Large intestine (tissue), 3 donors: ENCODE data around the gene CDSN. TPM values are rescaled to one million over a fixed set of nuclear protein-coding genes. Genes with fewer than 3 reads are reported as not detected.

Experiments
- DNase-seq, 2 donors: peaks; one replicate each; pipeline versions ENCODE4 v3.0.0 to v3.0.0-alpha.2; 2013
- H3K27ac ChIP-seq: one replicate; pipeline ENCODE4 v1.5.1; 2013; ENCODE audit warnings: low read length
- H3K27me3 ChIP-seq: 2 replicates; pipeline ENCODE4 v1.6.1; 2013; ENCODE audit warnings: low read length; ENCODE audit not compliant: control insufficient read depth, insufficient read depth
- H3K36me3 ChIP-seq: 2 replicates; pipeline ENCODE4 v1.6.1; 2013; ENCODE audit warnings: low read length; ENCODE audit not compliant: control insufficient read depth, insufficient read depth
- H3K4me1 ChIP-seq: one replicate; pipeline ENCODE4 v1.6.1; 2013; ENCODE audit warnings: low read length; ENCODE audit not compliant: control insufficient read depth, insufficient read depth
- H3K4me3 ChIP-seq: one replicate; pipeline ENCODE4 v1.5.1; 2013; ENCODE audit warnings: low read length
- H3K9me3 ChIP-seq: one replicate; pipeline ENCODE4 v1.6.1; 2013; ENCODE audit warnings: mild to moderate bottlenecking, low read depth, low read length, moderate library complexity; ENCODE audit not compliant: control insufficient read depth
- WGBS: methylation state at CpG from one replicate; pipeline ENCODE4 v1.1.5; 2013; ENCODE audit warnings: low lambda C conversion rate; ENCODE audit not compliant: insufficient coverage; 5-methylcytosine and 5-hydroxymethylcytosine counted together
- polyA plus RNA-seq: library from polyadenylated mRNA; unstranded; fragments of 120-200 nt; gene quantifications from one replicate; pipeline ENCODE4 v1.2.1, GENCODE V29; 2013

The CDSN gene
- polyA plus RNA-seq, 1 donor, result not detected

- 100% methylated on average over 1 of the region's 9 CpGs for WGBS
- no peaks in the 10 kb centered on the region for H3K4me1 ChIP-seq
- no peaks in the 10 kb centered on the region for H3K9me3 ChIP-seq
- H3K4me3 ChIP-seq, result no peak overlapping the region
- no peak for DNase-seq
- H3K36me3 ChIP-seq, result no peaks in the 10 kb centered on the region
- H3K27me3 ChIP-seq, result peaks cover 44% of the 10 kb centered on the region
- no peak overlapping the region for H3K27ac ChIP-seq
Observed at GRCh38 chr6:31114970-31115849, 5.0 kb downstream of the CDSN start.

DNA sequence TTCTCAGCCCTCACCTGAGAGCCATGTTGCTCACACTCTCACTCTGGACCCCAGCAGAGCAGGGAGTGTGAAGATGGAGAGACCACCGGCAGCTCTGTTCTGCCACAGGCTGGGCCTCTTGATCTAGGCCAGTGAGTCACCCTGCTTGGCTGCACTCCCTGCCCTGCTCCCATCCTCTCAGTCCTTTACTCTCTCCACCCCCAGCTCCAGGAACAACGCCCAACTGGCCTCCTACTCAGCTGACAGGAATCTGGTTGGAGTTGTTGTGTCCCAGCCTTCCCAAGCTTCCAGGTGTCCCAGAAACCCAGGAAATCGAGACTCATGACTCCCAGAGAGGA is 5.7 kb downstream of the CDSN start, which contains the start of gene PSORS1C1:
TSS of gene PSORS1C1 (plus strand) at position 260 of the 338 bp plus-strand sequence. CDS start 14,833 bp downstream, outside the sequence.
- Histone ChIP-seq H3K4me3 (no peak within 1 kb of the TSS), H3K27me3 (peaks cover 51% of the 10 kb centered on the region), H3K36me3 (no peaks in the 10 kb centered on the region), H3K9me3 (no peaks in the 10 kb centered on the region), H3K4me1 (no peaks in the 10 kb centered on the region), H3K27ac (no peak within 1 kb of the TSS)
- peak; percentile 31 to 55 for DNase-seq
- WGBS, result 33% methylated on average over 1 of the region's 3 CpGs

- no peaks in the 10 kb centered on the region for H3K9me3 ChIP-seq
- H3K27ac ChIP-seq, result no peak overlapping the region
- peaks cover 52% of the 10 kb centered on the region for H3K27me3 ChIP-seq
- no CpG with 5 or more reads among the region's 7 CpGs for WGBS
- H3K4me1 ChIP-seq, result no peaks in the 10 kb centered on the region
- H3K4me3 ChIP-seq, result no peak overlapping the region
- no peak for DNase-seq
- no peaks in the 10 kb centered on the region for H3K36me3 ChIP-seq
Observed at GRCh38 chr6:31113861-31114540, 6.2 kb downstream of the CDSN start.

GRCh38 chr6:31112478-31112877 is 7.8 kb downstream of the CDSN start, which contains the start of gene C6orf15:
C6orf15 (minus strand) TSS chr6:31112575; CDS start chr6:31112555, 20 bp downstream.
- no peak for DNase-seq
- peaks cover 47% of the 10 kb centered on the region for H3K27me3 ChIP-seq
- H3K36me3 ChIP-seq, result no peaks in the 10 kb centered on the region
- no peak within 1 kb of the TSS for H3K4me3 ChIP-seq
- H3K4me1 ChIP-seq, result no peaks in the 10 kb centered on the region
- H3K27ac ChIP-seq, result no peak within 1 kb of the TSS
- no peaks in the 10 kb centered on the region for H3K9me3 ChIP-seq
- no CpG with 5 or more reads among the region's 5 CpGs for WGBS

DNA sequence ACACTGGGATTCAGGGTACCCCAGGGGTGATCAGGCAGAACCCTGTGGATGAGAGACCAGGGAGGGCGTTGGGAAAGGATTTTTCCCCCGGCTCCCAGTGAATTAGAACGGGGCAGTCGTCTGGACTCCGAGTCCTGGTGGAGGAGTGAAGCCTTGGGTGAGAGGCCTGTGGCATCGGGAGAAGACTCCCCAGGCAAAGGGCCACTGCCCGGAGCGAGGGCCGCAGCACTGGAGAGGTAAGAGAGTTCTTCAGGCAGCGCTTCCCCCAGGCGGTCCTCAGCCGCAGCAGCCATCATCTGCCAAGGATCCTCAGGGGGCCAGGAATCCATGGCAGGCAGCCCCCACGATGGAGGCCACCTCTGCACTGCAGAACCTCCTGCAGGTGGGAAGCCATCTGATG is 8.5 kb downstream of the CDSN start:
- Histone ChIP-seq H3K4me3 (no peak overlapping the region), H3K27me3 (peaks cover 39% of the 10 kb centered on the region), H3K27ac (no peak overlapping the region), H3K36me3 (no peaks in the 10 kb centered on the region), H3K9me3 (no peaks in the 10 kb centered on the region), H3K4me1 (no peaks in the 10 kb centered on the region)
- DNase-seq, result no peak
- no CpG with 5 or more reads among the region's 13 CpGs for WGBS

DNA sequence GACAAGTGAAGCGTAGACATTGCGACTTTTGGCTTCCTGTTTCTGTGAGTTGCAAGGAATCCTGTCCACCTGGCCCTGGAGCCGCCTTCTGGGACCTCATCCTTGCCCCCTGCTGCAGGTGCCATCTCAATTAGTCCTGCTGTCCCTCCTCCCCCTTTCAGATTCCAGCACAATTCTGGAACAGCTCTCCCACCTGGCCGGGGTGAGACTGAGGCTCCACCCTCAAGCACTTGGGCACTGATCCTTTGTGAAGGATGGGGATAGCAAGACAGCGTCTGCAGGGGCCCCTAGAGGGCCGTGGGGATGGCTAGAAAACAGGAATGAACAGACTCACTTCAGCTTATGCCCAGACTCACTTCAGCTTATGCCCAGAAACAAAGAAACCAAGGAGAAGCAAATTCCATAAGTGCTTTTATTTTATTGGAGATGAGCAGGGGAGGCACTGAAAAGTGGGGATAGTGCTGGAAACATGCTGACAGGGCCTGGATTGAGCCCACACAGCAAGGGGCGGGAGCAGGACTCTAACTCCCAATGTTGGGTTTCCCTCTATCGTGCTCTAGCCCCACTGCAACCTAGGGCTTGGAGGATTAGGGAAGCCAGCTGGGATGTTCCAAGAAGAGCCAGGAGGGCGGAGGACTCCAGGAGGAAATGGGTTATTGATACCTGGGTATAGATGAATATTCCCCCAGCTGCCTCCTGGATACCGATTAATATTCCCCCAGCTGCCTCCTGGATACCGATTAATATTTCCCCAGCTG is 9.2 kb downstream of the CDSN start:
- no peak overlapping the region for H3K4me3 ChIP-seq
- H3K4me1 ChIP-seq, result no peaks in the 10 kb centered on the region
- H3K27me3 ChIP-seq, result peaks cover 37% of the 10 kb centered on the region
- no peaks in the 10 kb centered on the region for H3K9me3 ChIP-seq
- whole genome bisulfite sequencing, result no CpG with 5 or more reads among the region's 11 CpGs
- H3K27ac ChIP-seq, result no peak overlapping the region
- no peak for DNase-seq
- no peaks in the 10 kb centered on the region for H3K36me3 ChIP-seq

GRCh38 chr6:31107052-31107451 is 13.2 kb downstream of the CDSN start:
- no peak overlapping the region for H3K4me3 ChIP-seq
- no peaks in the 10 kb centered on the region for H3K4me1 ChIP-seq
- H3K36me3 ChIP-seq, result no peaks in the 10 kb centered on the region
- no peak overlapping the region for H3K27ac ChIP-seq
- DNase-seq, result no peak
- H3K9me3 ChIP-seq, result no peaks in the 10 kb centered on the region
- peaks cover 26% of the 10 kb centered on the region for H3K27me3 ChIP-seq
- no CpG with 5 or more reads among the region's 4 CpGs for WGBS

DNA sequence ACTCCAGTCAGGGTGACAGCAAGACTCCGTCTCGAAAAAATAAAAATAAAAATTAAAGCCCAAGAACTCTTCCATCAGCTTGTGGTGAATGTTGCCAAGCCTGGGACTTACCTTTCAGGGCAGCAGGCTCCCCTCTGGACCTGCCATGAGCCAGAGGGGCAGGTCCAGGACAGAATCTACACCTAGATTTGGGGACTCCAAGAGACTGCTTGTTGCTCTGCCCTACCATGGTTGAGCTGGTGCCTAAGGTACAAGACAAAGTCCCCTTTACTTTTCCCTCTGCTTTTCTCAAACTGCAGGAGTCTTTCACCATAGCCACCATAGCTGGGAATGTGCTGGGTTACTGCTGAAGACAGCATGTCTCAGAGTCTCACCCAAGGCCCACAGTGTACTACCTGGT is 17.1 kb downstream of the CDSN start:
- no peak for DNase-seq
- WGBS, result no CpG with 5 or more reads among the region's 2 CpGs
- Histone ChIP-seq H3K36me3 (no peaks in the 10 kb centered on the region), H3K27me3 (no peaks in the 10 kb centered on the region), H3K27ac (no peak overlapping the region), H3K4me3 (no peak overlapping the region), H3K4me1 (no peaks in the 10 kb centered on the region), H3K9me3 (no peaks in the 10 kb centered on the region)

- Histone ChIP-seq H3K27ac (no peak overlapping the region), H3K9me3 (no peaks in the 10 kb centered on the region), H3K4me1 (no peaks in the 10 kb centered on the region), H3K4me3 (no peak overlapping the region), H3K27me3 (no peaks in the 10 kb centered on the region), H3K36me3 (no peaks in the 10 kb centered on the region)
- DNase-seq, result no peak
- WGBS, result 79% methylated on average over 3 of the region's 4 CpGs
Observed at GRCh38 chr6:31098449-31098938, 21.8 kb downstream of the CDSN start.

DNA sequence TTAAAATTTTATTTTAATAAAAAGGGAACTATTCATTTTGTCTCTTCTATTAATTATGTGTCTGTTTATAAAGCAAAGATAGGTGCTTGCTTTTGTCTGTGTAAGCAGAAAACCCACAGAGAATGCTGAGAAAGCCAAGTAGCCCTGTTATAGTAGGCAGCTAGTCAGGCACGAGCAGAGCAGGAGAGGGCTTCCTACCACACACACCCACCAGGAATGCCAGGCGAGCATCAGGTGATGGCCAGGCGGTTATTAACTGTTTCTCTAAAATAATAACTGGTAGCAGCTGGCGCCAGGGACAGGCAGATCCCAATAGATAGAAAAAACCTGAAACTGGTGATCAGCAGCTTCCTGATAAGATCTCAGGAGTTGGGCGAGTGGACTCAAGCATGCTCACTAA is 23.6 kb downstream of the CDSN start:
- no peaks in the 10 kb centered on the region for H3K27me3 ChIP-seq
- no peak for DNase-seq
- H3K36me3 ChIP-seq, result no peaks in the 10 kb centered on the region
- H3K9me3 ChIP-seq, result no peaks in the 10 kb centered on the region
- no peak overlapping the region for H3K4me3 ChIP-seq
- no CpG with 5 or more reads among the region's 5 CpGs for WGBS
- no peaks in the 10 kb centered on the region for H3K4me1 ChIP-seq
- no peak overlapping the region for H3K27ac ChIP-seq
